Right ventricle myocardium inferior (tissue), 1 donor: ENCODE data around the gene TMEM39B. TPM values are rescaled to one million over a fixed set of nuclear protein-coding genes. Genes with fewer than 3 reads are reported as not detected.
A peak's percentile ranks its signal among the peaks of the same experiment; 100 is the strongest.
"Not testable (repeated sequence)": the region's sequence is repeated elsewhere in the genome, so short reads cannot be mapped to it uniquely, and the experiment has no call there.

Experiments used
- ATAC-seq: fragments of 200-7000 bp; cut with Tn5 transposase; one replicate; pipeline ENCODE4 v1.9.1; 2020; ENCODE audit warnings: mild to moderate bottlenecking, moderate library complexity
- DNase-seq: peaks from one replicate; pipeline ENCODE4 v3.0.0; 2021; ENCODE audit errors: missing footprints
- intact Hi-C: fragments of 100-400 bp; cut with DNase I; formaldehyde crosslinking; loops from one replicate; pipeline ENCODE4 v1.11.0; 2022
- microRNA-seq: library from miRNA; unstranded; fragments of <30 nt; microRNA quantifications from one replicate; pipeline ENCODE4 v1.2.0, GENCODE V29; 2020
- total RNA-seq: library from RNA; stranded (reverse); fragmentation: NEBNext Ultra II Directional; extraction: Animal tissue kit (Norgen Biotek cat#: 25700); gene quantifications from one replicate; pipeline ENCODE4 v1.2.1, GENCODE V29; 2021
- donor health status: DM: no; HTN: yes; CAD: no; lungs with severe emphysema.

Gene TMEM39B
- total RNA-seq, 1 donor from 2014 or later = 7.1 TPM

DNA sequence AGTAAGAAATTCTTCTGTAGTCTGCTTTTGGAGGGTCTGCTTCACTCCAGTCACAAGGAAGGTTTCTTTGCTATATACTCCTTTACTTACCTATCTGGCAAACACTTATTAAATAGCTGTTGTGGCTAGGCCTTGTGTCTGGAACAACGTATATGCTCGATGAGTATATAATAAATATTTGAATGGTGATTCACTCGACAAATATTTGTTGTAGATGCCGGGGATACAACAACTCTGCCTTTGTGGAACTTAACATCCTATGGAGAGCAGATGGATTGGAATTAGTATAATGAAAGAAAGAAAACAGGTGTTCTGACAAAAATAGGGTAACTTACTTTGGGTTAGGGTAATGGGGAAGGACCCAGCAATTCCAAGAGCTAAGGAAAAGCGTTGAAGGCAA is 66.2 kb downstream of the TMEM39B start:
- DNase-seq (no peak), ATAC-seq (no peak)
- intact Hi-C loops = no loop called here

DNA sequence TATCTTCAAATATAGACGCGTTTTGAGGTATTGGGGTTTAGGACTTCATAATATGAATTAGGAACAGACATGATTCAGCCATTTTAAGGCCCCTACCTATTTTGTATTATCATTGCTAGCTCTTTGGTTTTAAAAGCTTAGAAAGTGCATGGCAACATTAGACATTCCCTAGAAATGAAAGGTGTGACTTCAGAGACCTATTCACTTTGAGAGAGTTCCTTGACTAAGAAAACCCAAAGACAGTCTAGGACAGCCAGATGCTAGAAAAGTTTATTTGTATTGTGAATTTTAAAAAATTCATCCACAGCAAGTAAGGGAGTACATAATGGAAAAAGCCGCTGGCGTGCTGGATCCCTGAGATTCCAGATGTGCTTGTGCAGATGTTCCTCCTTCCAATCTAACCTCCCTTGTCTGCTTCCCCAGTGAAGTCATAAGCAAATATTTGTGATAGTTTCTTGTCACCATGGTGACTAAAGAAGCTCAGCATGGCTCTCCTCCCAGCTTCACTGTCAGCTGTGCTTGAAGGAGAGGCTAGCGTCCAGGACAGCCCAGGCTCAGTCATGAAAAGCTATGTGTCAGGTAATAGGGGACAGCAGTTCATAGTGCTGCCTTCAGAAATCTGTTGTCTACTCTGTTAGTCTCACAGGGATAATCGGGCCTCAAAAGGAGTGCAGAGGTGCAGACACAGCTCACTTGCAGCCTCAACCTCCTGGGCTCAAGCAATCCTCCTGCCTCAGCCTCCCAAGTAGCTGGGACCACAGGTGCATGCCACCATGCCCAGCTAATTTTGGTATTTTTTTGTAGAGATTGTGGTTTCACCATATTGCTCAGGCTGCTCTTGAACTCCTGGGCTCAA is 69.9 kb downstream of the TMEM39B start:
- ATAC-seq = peak; percentile 94
- DNase-seq = no peak
- intact Hi-C loops = no loop called here

DNA sequence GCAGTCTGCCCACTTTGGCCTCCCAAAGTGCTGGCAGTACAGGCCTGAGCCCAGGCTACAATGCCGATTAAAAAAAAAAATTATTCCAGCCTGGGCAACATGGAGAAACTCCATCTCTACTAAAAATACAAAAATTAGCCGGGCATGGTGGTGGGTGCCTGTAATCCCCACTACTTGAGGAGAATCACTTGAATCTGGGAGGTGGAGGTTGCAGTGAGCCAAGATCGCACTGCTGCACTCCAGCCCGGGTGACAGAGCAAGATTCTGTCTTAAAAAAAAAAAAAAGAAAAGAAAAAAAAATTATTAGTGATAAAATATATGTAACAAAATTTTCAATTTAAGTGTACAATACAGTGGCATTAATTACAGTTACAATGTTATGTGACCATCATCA is 70.6 kb downstream of the TMEM39B start:
- intact Hi-C loops, ATAC-seq, DNase-seq: not testable (repeated sequence)

DNA sequence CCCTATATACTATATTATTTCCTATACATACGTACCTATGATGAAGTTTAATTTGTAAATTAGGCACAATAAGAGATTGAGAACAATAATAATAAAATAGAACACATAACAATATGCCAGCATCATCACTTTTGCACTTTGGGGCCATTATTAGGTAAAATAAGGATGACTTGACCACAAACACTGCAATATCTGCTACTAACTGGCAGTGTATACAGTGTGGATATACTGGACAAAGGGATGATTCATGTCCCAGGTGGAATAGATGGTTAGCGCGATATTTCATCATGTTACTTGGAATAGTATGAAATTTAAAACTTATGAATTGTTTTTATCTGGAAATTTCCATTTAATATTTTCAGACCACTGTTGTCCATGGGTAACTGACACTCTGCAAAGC is 71.3 kb downstream of the TMEM39B start:
- intact Hi-C loops = no loop called here
- DNase-seq (no peak), ATAC-seq (no peak)

DNA sequence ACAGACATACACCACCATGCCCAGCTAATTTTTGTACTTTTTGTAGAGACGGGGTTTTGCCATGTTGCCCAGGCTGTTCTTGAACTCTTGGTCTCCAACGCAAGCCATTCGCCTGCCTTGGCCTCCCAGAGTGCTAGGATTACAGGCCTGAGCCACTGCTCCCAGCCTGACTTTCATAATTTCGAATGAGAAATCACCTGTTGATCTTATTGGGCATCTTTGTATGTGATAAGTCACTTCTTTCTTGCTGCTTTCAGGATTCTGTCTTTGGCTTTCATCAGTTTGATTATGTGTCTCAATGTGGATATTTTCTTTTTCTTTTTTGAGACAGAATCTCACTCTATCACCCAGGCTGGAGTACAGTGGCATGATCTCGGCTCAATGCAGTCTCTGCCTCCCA is 75.1 kb downstream of the TMEM39B start:
- DNase-seq, intact Hi-C loops, ATAC-seq: not testable (repeated sequence)

DNA sequence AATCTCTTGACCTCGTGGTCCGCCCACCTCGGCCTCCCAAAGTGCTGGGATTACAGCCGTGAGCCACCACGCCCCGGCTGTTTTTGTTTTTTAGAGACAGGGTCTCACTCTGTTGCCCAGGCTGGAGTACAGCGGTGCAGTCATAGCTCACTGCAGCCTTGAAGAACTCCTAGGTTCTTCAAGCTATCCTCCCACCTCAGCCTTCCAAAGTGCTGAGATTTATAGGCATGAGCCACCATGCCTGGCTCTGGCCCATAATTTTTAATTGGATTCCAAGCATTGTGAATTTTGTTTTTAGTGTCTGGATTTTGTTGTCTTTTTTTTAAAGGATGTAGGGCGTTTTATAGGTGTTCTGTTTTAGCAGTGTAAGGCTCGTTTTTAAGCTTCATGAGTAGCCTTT is 78.1 kb downstream of the TMEM39B start:
- intact Hi-C loops = no loop called here
- DNase-seq (no peak), ATAC-seq (no peak)

DNA sequence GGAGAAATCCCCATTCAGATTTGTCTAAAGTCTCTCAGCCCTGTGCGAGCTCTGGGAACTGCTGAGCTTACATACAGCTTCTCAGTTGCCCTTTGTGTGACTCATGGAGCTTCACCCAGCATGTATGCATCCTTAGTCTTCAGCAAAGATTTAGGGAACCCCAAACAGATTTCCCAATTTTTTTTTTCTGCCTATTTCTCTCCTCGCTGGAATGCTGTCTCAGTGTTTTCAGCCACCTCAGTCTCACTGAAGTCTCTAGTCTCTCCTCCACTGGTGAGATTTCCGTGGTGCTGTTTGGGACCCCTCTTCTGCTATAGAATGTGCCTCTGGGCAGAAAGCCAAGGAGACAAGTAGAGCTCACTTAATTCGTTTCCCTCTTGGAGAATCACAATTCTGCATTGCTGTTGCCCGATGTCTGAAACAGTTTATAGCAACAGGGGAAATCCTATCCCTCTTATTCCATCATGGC is 78.6 kb downstream of the TMEM39B start:
- intact Hi-C loops = no loop called here
- DNase-seq (no peak), ATAC-seq (no peak)

Small RNA genes within 50 kb of the gene (microRNA-seq; reads per million reads assigned to microRNA genes)
- gene MIR5585 = not detected

Other genes with a start within 250 kb of the TMEM39B start
- gene PTP4A2, start 134.6 kb upstream of the TMEM39B start, total RNA-seq = 249 TPM
- 59.6 TPM for gene KHDRBS1, start 59.1 kb upstream of the TMEM39B start, total RNA-seq
- gene KPNA6, start 35.1 kb downstream of the TMEM39B start, total RNA-seq = 70.3 TPM
- 17.4 TPM for gene TXLNA, start 106.7 kb downstream of the TMEM39B start, total RNA-seq
- gene CCDC28B, start 127.7 kb downstream of the TMEM39B start, total RNA-seq = 25.8 TPM
- 0.81 TPM for gene IQCC, start 132.7 kb downstream of the TMEM39B start, total RNA-seq
- not detected for gene DCDC2B, start 136.2 kb downstream of the TMEM39B start, total RNA-seq
- 8.8 TPM for gene TMEM234, start 149.4 kb downstream of the TMEM39B start, total RNA-seq
- 108 TPM for gene EIF3I, start 149.5 kb downstream of the TMEM39B start, total RNA-seq
- 10.5 TPM for gene FAM167B, start 174.3 kb downstream of the TMEM39B start, total RNA-seq
- 0.57 TPM for gene LCK, start 178.3 kb downstream of the TMEM39B start, total RNA-seq
- gene HDAC1, start 219.1 kb downstream of the TMEM39B start, total RNA-seq = 40.6 TPM